Hepatocyte (in vitro differentiated cells): Measurements from ENCODE around the gene NRP1. TPM values are rescaled to one million over a fixed set of nuclear protein-coding genes. Genes with fewer than 3 reads are reported as not detected.
"Not testable (repeated sequence)": the region's sequence is repeated elsewhere in the genome, so short reads cannot be mapped to it uniquely, and the experiment has no call there.

ENCODE experiments used
- DNase-seq: peaks from one replicate; pipeline ENCODE4 v3.0.0-alpha.2; 2016; ENCODE audit warnings: low spot score
- H2AFZ ChIP-seq: fragments of 200-600 bp; sonication (generic); 2 replicates; pipeline ENCODE4 v1.6.0; 2016; ENCODE audit warnings: antibody characterized with exemption, mild to moderate bottlenecking
- H3K27ac ChIP-seq: fragments of 200-600 bp; sonication (generic); 2 replicates; pipeline ENCODE4 v1.5.1; 2016; ENCODE audit warnings: mild to moderate bottlenecking
- H3K27me3 ChIP-seq: fragments of 200-600 bp; sonication (generic); 2 replicates; pipeline ENCODE4 v1.6.1; 2016
- H3K36me3 ChIP-seq: fragments of 200-600 bp; sonication (generic); replicated peaks from 2 replicates; pipeline ENCODE4 v1.5.1; 2016; ENCODE audit warnings: low read depth; ENCODE audit not compliant: insufficient read depth
- H3K4me1 ChIP-seq: fragments of 200-600 bp; sonication (generic); 2 replicates; pipeline ENCODE4 v1.5.1; 2016; ENCODE audit warnings: mild to moderate bottlenecking, moderate library complexity; ENCODE audit not compliant: insufficient read depth
- H3K4me2 ChIP-seq: fragments of 200-600 bp; sonication (generic); 2 replicates; pipeline ENCODE4 v1.6.0; 2016
- H3K4me3 ChIP-seq: fragments of 200-600 bp; sonication (generic); 2 replicates; pipeline ENCODE4 v1.5.1; 2016; ENCODE audit warnings: mild to moderate bottlenecking
- H3K79me2 ChIP-seq: fragments of 200-600 bp; sonication (generic); 2 replicates; pipeline ENCODE4 v1.6.0; 2017; ENCODE audit warnings: mild to moderate bottlenecking
- H3K9me2 ChIP-seq: fragments of 200-600 bp; sonication (generic); replicated peaks from 2 replicates; pipeline ENCODE4 v1.6.0; 2017; ENCODE audit warnings: mild to moderate bottlenecking; ENCODE audit not compliant: insufficient read depth
- H3K9me3 ChIP-seq: fragments of 200-600 bp; sonication (generic); 2 replicates; pipeline ENCODE4 v1.5.1; 2016; ENCODE audit warnings: low read depth, mild to moderate bottlenecking
- H4K20me1 ChIP-seq: fragments of 200-600 bp; sonication (generic); 2 replicates; pipeline ENCODE4 v1.6.0; 2016; ENCODE audit warnings: mild to moderate bottlenecking; ENCODE audit not compliant: insufficient read depth, poor library complexity, severe bottlenecking
- EZH2 ChIP-seq: fragments of 200-600 bp; sonication (generic); IDR thresholded peaks from 2 replicates; pipeline ENCODE4 v1.6.1; 2016; ENCODE audit warnings: antibody characterized with exemption, mild to moderate bottlenecking, borderline replicate concordance
- EZH2phosphoT487 ChIP-seq: fragments of 200-600 bp; sonication (generic); IDR thresholded peaks from one replicate; pipeline ENCODE4 v1.6.1; 2018; ENCODE audit warnings: antibody characterized with exemption, mild to moderate bottlenecking, low read depth, moderate library complexity; ENCODE audit not compliant: unreplicated experiment, severe bottlenecking
- WGBS: methylation state at CpG from one replicate; pipeline ENCODE4 v1.1.6; 2016; ENCODE audit warnings: low lambda C conversion rate; ENCODE audit errors: missing lambda C conversion rate; 5-methylcytosine and 5-hydroxymethylcytosine counted together
- polyA plus RNA-seq: library from polyadenylated mRNA; unstranded; fragments of >200 nt; fragmentation: Nextera tagmentation; extraction: Ambion mirVana; gene quantifications from 2 replicates; pipeline ENCODE4 v1.2.1, GENCODE V29; 2016
- total RNA-seq: library from RNA; depleted of rRNA; stranded (reverse); fragments of >200 nt; gene quantifications from 2 replicates; pipeline ENCODE4 v1.2.3, GENCODE V29; 2014
- TF ChIP-seq, protein P1 (sequence below): fragments of 200-600 bp; sonication (generic); IDR thresholded peaks from 2 replicates; pipeline ENCODE4 v1.5.1; 2016; ENCODE audit warnings: antibody characterized with exemption, mild to moderate bottlenecking; ENCODE audit not compliant: poor library complexity

NRP1 gene
- total and polyA plus RNA-seq, 2 experiments from 2014 or later: 32.2 to 46.9 TPM

DNA sequence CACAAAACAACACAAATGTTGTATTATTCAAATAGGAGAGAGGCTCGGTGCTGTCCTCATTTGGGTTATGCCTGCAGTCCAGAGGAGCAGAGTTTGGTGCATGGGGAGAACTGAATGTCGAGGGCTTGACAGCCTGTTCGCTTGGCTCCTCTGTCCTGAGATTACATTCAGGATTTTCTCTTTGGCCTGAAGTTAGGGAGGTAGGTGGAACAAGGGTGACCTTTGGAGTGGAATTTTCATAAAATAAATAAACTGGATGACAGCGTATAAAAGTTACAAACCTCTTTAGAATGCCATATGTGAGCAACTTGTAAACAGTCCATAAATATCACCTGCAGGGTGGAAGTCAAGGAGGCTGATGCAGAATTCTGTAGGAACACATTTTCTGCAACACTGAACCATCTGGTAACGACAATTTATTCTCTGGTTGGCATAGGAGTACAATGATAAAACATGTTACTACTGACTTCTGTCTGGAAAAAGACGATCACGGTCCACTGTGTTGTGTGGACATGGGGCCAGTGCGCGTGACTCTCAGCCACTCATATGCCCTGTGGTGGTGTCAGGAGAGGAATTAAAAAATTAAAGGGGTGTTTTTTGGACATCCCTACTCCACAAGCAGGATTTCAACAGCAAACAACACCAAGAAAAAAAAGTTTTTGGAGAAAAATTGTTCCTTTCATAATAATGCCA lies 33.2 kb downstream of the NRP1 start:
- peaks cover 75% of the 10 kb centered on the region for H3K79me2 ChIP-seq
- H3K4me2 ChIP-seq: no peak overlapping the region
- no peaks in the 10 kb centered on the region for H3K36me3 ChIP-seq
- no peaks in the 10 kb centered on the region for H3K27me3 ChIP-seq
- H3K4me3 ChIP-seq: no peak overlapping the region
- H3K4me1 ChIP-seq: no peaks in the 10 kb centered on the region
- H3K27ac ChIP-seq: no peak overlapping the region
- TF ChIP-seq, protein P1, sequence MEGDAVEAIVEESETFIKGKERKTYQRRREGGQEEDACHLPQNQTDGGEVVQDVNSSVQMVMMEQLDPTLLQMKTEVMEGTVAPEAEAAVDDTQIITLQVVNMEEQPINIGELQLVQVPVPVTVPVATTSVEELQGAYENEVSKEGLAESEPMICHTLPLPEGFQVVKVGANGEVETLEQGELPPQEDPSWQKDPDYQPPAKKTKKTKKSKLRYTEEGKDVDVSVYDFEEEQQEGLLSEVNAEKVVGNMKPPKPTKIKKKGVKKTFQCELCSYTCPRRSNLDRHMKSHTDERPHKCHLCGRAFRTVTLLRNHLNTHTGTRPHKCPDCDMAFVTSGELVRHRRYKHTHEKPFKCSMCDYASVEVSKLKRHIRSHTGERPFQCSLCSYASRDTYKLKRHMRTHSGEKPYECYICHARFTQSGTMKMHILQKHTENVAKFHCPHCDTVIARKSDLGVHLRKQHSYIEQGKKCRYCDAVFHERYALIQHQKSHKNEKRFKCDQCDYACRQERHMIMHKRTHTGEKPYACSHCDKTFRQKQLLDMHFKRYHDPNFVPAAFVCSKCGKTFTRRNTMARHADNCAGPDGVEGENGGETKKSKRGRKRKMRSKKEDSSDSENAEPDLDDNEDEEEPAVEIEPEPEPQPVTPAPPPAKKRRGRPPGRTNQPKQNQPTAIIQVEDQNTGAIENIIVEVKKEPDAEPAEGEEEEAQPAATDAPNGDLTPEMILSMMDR: no peak
- no peak for TF ChIP-seq EZH2
- no peak for TF ChIP-seq EZH2phosphoT487
- WGBS: 82% methylated on average over 9 of the region's 9 CpGs
- H3K9me2 ChIP-seq: no peaks in the 10 kb centered on the region
- H4K20me1 ChIP-seq: peaks cover 4% of the 10 kb centered on the region
- H3K9me3 ChIP-seq: no peaks in the 10 kb centered on the region
- no peak overlapping the region for H2AFZ ChIP-seq
- no peak for DNase-seq

GRCh38 chr10:33300544-33300943 lies 33.9 kb downstream of the NRP1 start:
- not testable (repeated sequence) for H3K9me2 ChIP-seq, H3K4me3 ChIP-seq, H4K20me1 ChIP-seq, H3K4me1 ChIP-seq, H3K27me3 ChIP-seq, H2AFZ ChIP-seq, H3K9me3 ChIP-seq, H3K4me2 ChIP-seq, DNase-seq, H3K36me3 ChIP-seq, H3K27ac ChIP-seq
- H3K79me2 ChIP-seq: peaks cover 79% of the 10 kb centered on the region
- 73% methylated on average over 3 of the region's 3 CpGs for WGBS

DNA sequence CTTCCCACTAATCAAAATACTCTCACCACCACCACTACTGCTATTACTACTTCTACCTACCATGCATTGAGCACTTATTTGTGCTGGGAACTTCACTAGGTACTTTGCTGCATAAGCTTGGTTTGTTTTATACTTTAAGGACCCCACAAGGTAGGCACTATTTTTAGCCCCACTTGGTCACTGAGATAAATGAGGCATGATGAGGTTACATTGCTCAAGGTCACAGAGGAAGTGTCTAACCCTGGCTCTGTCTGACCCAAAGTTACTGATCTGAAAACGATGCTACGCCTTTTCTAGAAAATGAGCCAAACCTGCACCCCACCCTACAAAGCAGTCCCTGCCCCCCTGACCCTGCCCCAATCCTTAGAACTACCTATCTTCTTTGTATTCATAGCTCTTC lies 35.6 kb downstream of the NRP1 start:
- H2AFZ ChIP-seq: no peak overlapping the region
- no peak for DNase-seq
- no peaks in the 10 kb centered on the region for H3K27me3 ChIP-seq
- TF ChIP-seq EZH2: no peak
- TF ChIP-seq, protein P1: no peak
- TF ChIP-seq EZH2phosphoT487: no peak
- H4K20me1 ChIP-seq: peaks cover 4% of the 10 kb centered on the region
- H3K79me2 ChIP-seq: peaks cover 77% of the 10 kb centered on the region
- WGBS: 73% methylated on average over 2 of the region's 2 CpGs
- no peaks in the 10 kb centered on the region for H3K9me3 ChIP-seq
- H3K4me1 ChIP-seq: no peaks in the 10 kb centered on the region
- H3K36me3 ChIP-seq: no peaks in the 10 kb centered on the region
- no peak overlapping the region for H3K4me3 ChIP-seq
- H3K27ac ChIP-seq: no peak overlapping the region
- H3K9me2 ChIP-seq: no peaks in the 10 kb centered on the region
- no peak overlapping the region for H3K4me2 ChIP-seq

DNA sequence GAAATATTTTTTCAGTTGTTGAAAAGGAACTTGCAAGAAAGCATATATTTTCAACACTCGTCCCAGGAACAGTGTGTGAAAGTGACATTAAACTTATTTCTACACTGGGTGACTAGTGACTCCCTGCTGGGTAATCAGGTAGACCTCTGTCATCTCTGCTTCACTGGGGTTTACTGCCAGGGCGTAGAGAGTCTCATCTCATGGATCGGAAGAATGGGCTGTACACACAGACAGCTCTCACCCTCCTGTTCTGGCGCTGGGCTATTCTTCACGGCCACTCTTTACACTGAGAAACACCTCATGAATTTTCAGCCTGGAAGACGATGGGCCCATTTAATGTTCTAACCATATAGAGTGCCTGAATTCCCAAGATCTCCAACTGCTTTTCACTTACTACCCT lies 36.4 kb downstream of the NRP1 start:
- H3K4me1 ChIP-seq: no peaks in the 10 kb centered on the region
- TF ChIP-seq EZH2phosphoT487 (no peak), EZH2 (no peak)
- TF ChIP-seq, protein P1: no peak
- H3K9me2 ChIP-seq: no peaks in the 10 kb centered on the region
- H3K9me3 ChIP-seq: no peaks in the 10 kb centered on the region
- H3K27ac ChIP-seq: no peak overlapping the region
- H3K36me3 ChIP-seq: no peaks in the 10 kb centered on the region
- 78% methylated on average over 6 of the region's 6 CpGs for WGBS
- H4K20me1 ChIP-seq: peaks cover 4% of the 10 kb centered on the region
- H3K79me2 ChIP-seq: peaks cover 77% of the 10 kb centered on the region
- H3K4me2 ChIP-seq: no peak overlapping the region
- no peak overlapping the region for H2AFZ ChIP-seq
- no peak for DNase-seq
- H3K4me3 ChIP-seq: no peak overlapping the region
- no peaks in the 10 kb centered on the region for H3K27me3 ChIP-seq
